HCT116 (cell line): ENCODE data around the gene EMX1.

Experiments
- EGR1 ChIP-seq: IDR thresholded peaks from 2 replicates; pipeline ENCODE4 v1.6.1; 2012; ENCODE audit warnings: low read depth
- EZH2 ChIP-seq: fragments of 200-600 bp; sonication (generic); IDR thresholded peaks from 2 replicates; pipeline ENCODE4 v1.6.1; 2017; ENCODE audit warnings: antibody characterized with exemption, mixed run types
- JUND ChIP-seq: IDR thresholded peaks from 2 replicates; pipeline ENCODE4 v1.6.1; 2012
- TF ChIP-seq, protein P1 (sequence below), 3 experiments: fragments of 200-600 bp in 1 of 3; sonication (generic) in 1 of 3; IDR thresholded peaks in 2 of 3; conservative IDR thresholded peaks in 1 of 3; 2 replicates each; pipeline ENCODE4 v1.5.1; 2012 to 2017; ENCODE audit warnings: low read depth in 2 of 3, low read length in 2 of 3, antibody characterized with exemption in 1 of 3, borderline replicate concordance in 1 of 3, control low read depth in 1 of 3, mild to moderate bottlenecking in 1 of 3, mixed read lengths in 1 of 3, mixed run types in 1 of 3, moderate library complexity in 1 of 3; ENCODE audit not compliant: insufficient read depth in 1 of 3
- TF ChIP-seq, protein P2 (sequence below): IDR thresholded peaks from 2 replicates; pipeline ENCODE4 v1.6.1; 2012

DNA sequence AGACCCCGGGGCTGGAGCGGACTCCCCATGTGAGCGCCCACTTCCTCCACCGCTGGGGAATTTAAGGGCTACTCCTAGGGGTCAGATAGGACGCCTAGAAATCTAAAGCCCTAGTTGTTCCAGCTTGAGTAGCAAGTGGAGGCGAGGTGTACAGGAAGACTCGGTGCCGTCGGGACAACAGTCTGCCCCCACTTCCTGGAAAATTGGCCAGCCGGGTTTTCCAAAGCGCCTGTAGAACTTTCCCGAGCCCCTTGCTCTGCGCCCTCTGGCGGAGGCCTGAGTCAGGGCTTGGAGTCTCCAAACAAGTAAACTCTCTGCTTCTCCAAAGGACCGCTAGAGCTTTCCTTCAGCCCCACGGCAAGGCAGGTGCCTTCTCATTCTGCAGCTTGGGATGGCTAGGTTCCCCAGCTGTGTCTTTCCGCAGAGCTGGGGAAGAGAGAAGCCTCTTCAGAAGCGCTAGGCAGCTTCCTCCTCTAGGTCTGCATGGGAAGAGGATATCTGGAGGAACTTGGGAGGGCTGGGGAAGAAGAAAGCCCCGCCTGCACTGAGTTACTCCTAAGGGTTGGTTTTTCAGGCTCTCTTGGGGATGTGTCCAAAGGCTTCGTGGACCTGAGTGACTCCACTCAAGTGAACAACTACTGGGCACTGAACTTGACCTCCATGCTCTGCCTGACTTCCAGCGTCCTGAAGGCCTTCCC is 29.4 kb upstream of the EMX1 start:
- TF ChIP-seq EZH2, result no peak
- TF ChIP-seq, protein P1, sequence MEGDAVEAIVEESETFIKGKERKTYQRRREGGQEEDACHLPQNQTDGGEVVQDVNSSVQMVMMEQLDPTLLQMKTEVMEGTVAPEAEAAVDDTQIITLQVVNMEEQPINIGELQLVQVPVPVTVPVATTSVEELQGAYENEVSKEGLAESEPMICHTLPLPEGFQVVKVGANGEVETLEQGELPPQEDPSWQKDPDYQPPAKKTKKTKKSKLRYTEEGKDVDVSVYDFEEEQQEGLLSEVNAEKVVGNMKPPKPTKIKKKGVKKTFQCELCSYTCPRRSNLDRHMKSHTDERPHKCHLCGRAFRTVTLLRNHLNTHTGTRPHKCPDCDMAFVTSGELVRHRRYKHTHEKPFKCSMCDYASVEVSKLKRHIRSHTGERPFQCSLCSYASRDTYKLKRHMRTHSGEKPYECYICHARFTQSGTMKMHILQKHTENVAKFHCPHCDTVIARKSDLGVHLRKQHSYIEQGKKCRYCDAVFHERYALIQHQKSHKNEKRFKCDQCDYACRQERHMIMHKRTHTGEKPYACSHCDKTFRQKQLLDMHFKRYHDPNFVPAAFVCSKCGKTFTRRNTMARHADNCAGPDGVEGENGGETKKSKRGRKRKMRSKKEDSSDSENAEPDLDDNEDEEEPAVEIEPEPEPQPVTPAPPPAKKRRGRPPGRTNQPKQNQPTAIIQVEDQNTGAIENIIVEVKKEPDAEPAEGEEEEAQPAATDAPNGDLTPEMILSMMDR (IDR thresholded peaks at IDR 0.05 in 2 of 3, conservative IDR thresholded peaks at IDR 0.05 in 1 of 3; ENCODE audit: borderline replicate concordance in 1 of 3, insufficient read depth in 1 of 3, low read depth in 2 of 3, low read length in 2 of 3), result peak; percentile 88 to 99 (median 90)
- no peak for TF ChIP-seq JUND
- TF ChIP-seq, protein P2, sequence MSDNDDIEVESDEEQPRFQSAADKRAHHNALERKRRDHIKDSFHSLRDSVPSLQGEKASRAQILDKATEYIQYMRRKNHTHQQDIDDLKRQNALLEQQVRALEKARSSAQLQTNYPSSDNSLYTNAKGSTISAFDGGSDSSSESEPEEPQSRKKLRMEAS, result peak; percentile 20; the same call in 1 of the 2 replicates
- no peak for TF ChIP-seq EGR1
